Measurements from ENCODE around the gene MGAT3. TPM values are rescaled to one million over a fixed set of nuclear protein-coding genes. Genes with fewer than 3 reads are reported as not detected.
A peak's percentile ranks its signal among the peaks of the same experiment; 100 is the strongest.

Gene MGAT3
- polyA plus RNA-seq, 3 donors: 0.03 TPM; not detected in 2

DNA sequence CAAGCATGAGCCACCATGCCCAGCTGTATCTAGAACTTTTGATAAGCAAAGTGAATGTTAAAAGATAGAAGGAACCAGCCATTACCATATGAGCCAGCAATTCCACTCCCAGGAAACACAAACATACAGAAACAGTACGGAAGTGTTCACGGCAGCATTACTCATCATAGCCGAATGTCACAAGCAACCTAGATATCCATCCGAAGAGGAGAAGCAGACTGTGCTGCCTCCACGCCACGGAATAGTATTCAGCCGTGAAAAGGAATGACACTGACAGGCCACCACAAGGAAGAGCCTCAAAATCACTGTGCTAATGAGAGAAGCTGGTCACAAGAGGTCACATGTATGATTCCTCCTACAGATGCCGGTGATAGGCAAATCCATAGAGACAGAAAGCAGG lies 17.6 kb upstream of the MGAT3 start:
- Histone ChIP-seq H4K20me1 (ENCODE audit: insufficient read depth, low read length) (no peaks in the 10 kb centered on the region), H3K36me3 (replicated peaks in 1 of 2; ENCODE audit: control insufficient read depth in 1 of 2, insufficient read depth in 2 of 2, low read length in 2 of 2) (peaks cover 6% of the 10 kb centered on the region in 2 donors), H3K79me2 (ENCODE audit: insufficient read depth, low read length) (no peaks in the 10 kb centered on the region), H3K4me1 (ENCODE audit: control insufficient read depth in 1 of 2, insufficient read depth in 2 of 2, low read length in 2 of 2) (peaks cover 24 to 31% of the 10 kb centered on the region in 2 donors), H3K4me3 (replicated peaks in 1 of 3; ENCODE audit: low read depth in 2 of 3, low read length in 3 of 3) (peak overlapping the region in 1 of 3 experiments; percentile 55), H3K9me3 (replicated peaks in 1 of 2; ENCODE audit: control insufficient read depth in 1 of 2, insufficient read depth in 1 of 2, low read length in 2 of 2) (no peaks in the 10 kb centered on the region), H3K9ac (ENCODE audit: insufficient read depth, low read length, poor library complexity, severe bottlenecking) (peak overlapping the region; percentile 40), H2AFZ (ENCODE audit: insufficient read depth, low read depth, low read length, poor library complexity, severe bottlenecking) (peak overlapping the region; percentile 52), H3K4me2 (replicated peaks; ENCODE audit: extremely low read depth, low read length, poor library complexity, severe bottlenecking) (peak overlapping the region; percentile 55), H3K27me3 (ENCODE audit: control insufficient read depth in 2 of 2, insufficient read depth in 2 of 2, low read length in 2 of 2) (no peaks in the 10 kb centered on the region), H3K27ac (ENCODE audit: low read depth in 1 of 2, low read length in 2 of 2) (peak overlapping the region; percentile 58 to 85)
- H3K27ac Mint-ChIP-seq: peak overlapping the region; percentile 87 to 98 (median 93)
- intact Hi-C loops (cut with micrococcal nuclease): no loop called here
- H3K27me3 Mint-ChIP-seq (ENCODE audit: low read depth in 3 of 3): peaks cover 0 to 4% (median 3%) of the 10 kb centered on the region in 3 donors
- H3K4me3 Mint-ChIP-seq: peak overlapping the region; percentile 56 to 81
- peaks cover 33% of the 10 kb centered on the region for H3K4me1 Mint-ChIP-seq
- 55% methylated on average over 8 of the region's 8 CpGs for WGBS (ENCODE audit: insufficient coverage)
- no peaks in the 10 kb centered on the region for H3K9me3 Mint-ChIP-seq
- no peak for TF ChIP-seq CTCF (IDR thresholded peaks at IDR 0.05)
- peaks cover 0 to 10% of the 10 kb centered on the region in 2 donors for H3K36me3 Mint-ChIP-seq
- peak; percentile 75 to 82 (median 80) for DNase-seq

DNA sequence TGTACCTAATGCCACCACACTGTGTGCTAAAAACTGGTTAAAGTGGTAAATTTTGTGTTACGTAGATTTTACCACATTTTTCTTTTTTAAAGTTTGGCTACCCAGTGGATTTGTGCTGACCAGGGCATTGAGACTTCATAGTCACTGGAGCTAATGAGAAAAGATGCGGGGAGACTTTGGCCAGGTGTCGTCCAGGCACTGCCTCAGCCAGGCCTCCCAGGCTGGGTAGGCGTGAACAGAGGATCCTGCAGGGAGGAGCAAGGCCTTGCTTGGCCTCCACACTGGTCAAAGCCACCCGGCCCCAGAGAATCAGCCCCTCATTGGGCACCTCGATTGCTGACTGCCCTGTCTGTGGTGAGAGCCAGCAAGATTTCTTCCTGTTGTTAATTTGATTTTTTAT lies 13.4 kb upstream of the MGAT3 start:
- peaks cover 0 to 8% (median 0%) of the 10 kb centered on the region in 7 donors for H3K9me3 Mint-ChIP-seq
- no peak for DNase-seq
- no peak overlapping the region for H3K27ac Mint-ChIP-seq
- peaks cover 14 to 20% (median 19%) of the 10 kb centered on the region in 3 donors for H3K27me3 Mint-ChIP-seq (ENCODE audit: low read depth in 3 of 3)
- intact Hi-C loops (cut with micrococcal nuclease): loop anchor here in 1 of 2 donors (10.0 kb wide), 1 partner anchor 49 kb away; the partner anchor contains the start of gene TAB1
- H3K4me3 ChIP-seq (replicated peaks in 1 of 3; ENCODE audit: low read depth in 2 of 3, low read length in 3 of 3): no peak overlapping the region
- no peak overlapping the region for H3K4me2 ChIP-seq (replicated peaks; ENCODE audit: extremely low read depth, low read length, poor library complexity, severe bottlenecking)
- no peak overlapping the region for H3K27ac ChIP-seq (ENCODE audit: low read depth in 1 of 2, low read length in 2 of 2)
- no peak overlapping the region for H3K9ac ChIP-seq (ENCODE audit: insufficient read depth, low read length, poor library complexity, severe bottlenecking)
- H3K36me3 ChIP-seq (replicated peaks in 1 of 2; ENCODE audit: control insufficient read depth in 1 of 2, insufficient read depth in 2 of 2, low read length in 2 of 2): no peaks in the 10 kb centered on the region
- H3K79me2 ChIP-seq (ENCODE audit: insufficient read depth, low read length): no peaks in the 10 kb centered on the region
- TF ChIP-seq CTCF (IDR thresholded peaks at IDR 0.05): no peak
- peaks cover 24% of the 10 kb centered on the region for H3K4me1 Mint-ChIP-seq
- no peaks in the 10 kb centered on the region for H4K20me1 ChIP-seq (ENCODE audit: insufficient read depth, low read length)
- 100% methylated on average over 4 of the region's 6 CpGs for WGBS (ENCODE audit: insufficient coverage)
- peaks cover 0 to 19% of the 10 kb centered on the region in 2 donors for H3K27me3 ChIP-seq (ENCODE audit: control insufficient read depth in 2 of 2, insufficient read depth in 2 of 2, low read length in 2 of 2)
- no peak overlapping the region for H3K4me3 Mint-ChIP-seq
- peaks cover 21 to 28% of the 10 kb centered on the region in 2 donors for H3K4me1 ChIP-seq (ENCODE audit: control insufficient read depth in 1 of 2, insufficient read depth in 2 of 2, low read length in 2 of 2)
- H2AFZ ChIP-seq (ENCODE audit: insufficient read depth, low read depth, low read length, poor library complexity, severe bottlenecking): no peak overlapping the region
- H3K9me3 ChIP-seq (replicated peaks in 1 of 2; ENCODE audit: control insufficient read depth in 1 of 2, insufficient read depth in 1 of 2, low read length in 2 of 2): no peaks in the 10 kb centered on the region
- peaks cover 0 to 3% of the 10 kb centered on the region in 2 donors for H3K36me3 Mint-ChIP-seq
